KMS-11 (cell line): Measurements from ENCODE around the gene METTL26.

Experiments
- H2AFZ ChIP-seq: fragments of 200-600 bp; sonication (generic); 2 replicates; pipeline ENCODE4 v1.6.1; 2016; ENCODE audit warnings: antibody characterized with exemption, mixed run types, low read depth
- H3K27ac ChIP-seq: fragments of 200-600 bp; sonication (generic); 2 replicates; pipeline ENCODE4 v1.6.1; 2016; ENCODE audit warnings: mild to moderate bottlenecking, mixed run types
- H3K27me3 ChIP-seq: fragments of 200-600 bp; sonication (generic); 2 replicates; pipeline ENCODE4 v1.6.1; 2017; ENCODE audit warnings: mild to moderate bottlenecking, low read depth, mixed run types, moderate library complexity; ENCODE audit not compliant: insufficient read depth
- H3K36me3 ChIP-seq: fragments of 200-600 bp; sonication (generic); 2 replicates; pipeline ENCODE4 v1.6.1; 2017; ENCODE audit warnings: mild to moderate bottlenecking, mixed run types; ENCODE audit not compliant: insufficient read depth
- H3K4me1 ChIP-seq: fragments of 200-600 bp; sonication (generic); 2 replicates; pipeline ENCODE4 v1.6.1; 2016; ENCODE audit warnings: mild to moderate bottlenecking, low read depth, mixed run types; ENCODE audit not compliant: poor library complexity, severe bottlenecking
- H3K4me2 ChIP-seq: fragments of 200-600 bp; sonication (generic); 2 replicates; pipeline ENCODE4 v1.7.0; 2016; ENCODE audit warnings: mild to moderate bottlenecking, mixed run types
- H3K4me3 ChIP-seq: fragments of 200-600 bp; sonication (generic); IDR thresholded peaks from 2 replicates; pipeline ENCODE4 v1.6.1; 2017; ENCODE audit warnings: low read depth, low read length, mixed read lengths; ENCODE audit not compliant: insufficient read depth
- H3K79me2 ChIP-seq: fragments of 200-600 bp; sonication (generic); 2 replicates; pipeline ENCODE4 v1.6.1; 2016; ENCODE audit warnings: low read depth, mixed run types; ENCODE audit not compliant: insufficient read depth
- H3K9ac ChIP-seq: fragments of 200-600 bp; sonication (generic); 2 replicates; pipeline ENCODE4 v1.6.1; 2016; ENCODE audit warnings: mild to moderate bottlenecking, mixed run types
- H4K20me1 ChIP-seq: fragments of 200-600 bp; sonication (generic); 2 replicates; pipeline ENCODE4 v1.6.1; 2016; ENCODE audit warnings: mild to moderate bottlenecking, mixed run types; ENCODE audit not compliant: insufficient read depth
- CTCF ChIP-seq: fragments of 200-600 bp; sonication (generic); conservative IDR thresholded peaks from 2 replicates; pipeline ENCODE4 v1.6.1; 2017; ENCODE audit warnings: low read depth, mild to moderate bottlenecking, antibody characterized with exemption, low read length, moderate library complexity, mixed read lengths

Gene METTL26

GRCh38 chr16:636206-637080 is at the start of gene METTL26:
Gene METTL26 (minus strand): TSS chr16:636305. CDS start chr16:636290, 15 bp downstream.
- Histone ChIP-seq H4K20me1 (no peaks in the 10 kb centered on the region), H3K79me2 (peaks cover 12% of the 10 kb centered on the region; the same call in 1 of the 2 replicates), H3K4me2 (peak within 1 kb of the TSS; percentile 97), H3K4me3 (no peak within 1 kb of the TSS), H3K4me1 (peaks cover 9% of the 10 kb centered on the region), H3K36me3 (no peaks in the 10 kb centered on the region; the same call in 1 of the 2 replicates), H3K27ac (peak within 1 kb of the TSS; percentile 77), H3K9ac (peak within 1 kb of the TSS; percentile 81), H2AFZ (peak within 1 kb of the TSS; percentile 90), H3K27me3 (no peaks in the 10 kb centered on the region)
- TF ChIP-seq CTCF = 0 out of 2 replicates have a peak, but pooled peaks have one; percentile 12

GRCh38 chr16:684961-685696 is 49.0 kb upstream of the METTL26 start:
- H3K36me3 ChIP-seq = no peaks in the 10 kb centered on the region; the same call in 1 of the 2 replicates
- peaks cover 4% of the 10 kb centered on the region for H3K4me1 ChIP-seq
- no peak for TF ChIP-seq CTCF
- H3K79me2 ChIP-seq = peaks cover 18% of the 10 kb centered on the region
- no peak overlapping the region for H3K27ac ChIP-seq
- H4K20me1 ChIP-seq = no peaks in the 10 kb centered on the region
- no peak overlapping the region for H3K9ac ChIP-seq
- no peak overlapping the region for H2AFZ ChIP-seq
- no peaks in the 10 kb centered on the region for H3K27me3 ChIP-seq
- no peak overlapping the region for H3K4me3 ChIP-seq
- H3K4me2 ChIP-seq = no peak overlapping the region

GRCh38 chr16:684071-684794 is 48.1 kb upstream of the METTL26 start, which contains the start of gene JMJD8:
Gene JMJD8 (minus strand): TSS chr16:684334. CDS start chr16:684319, 15 bp downstream.
- Histone ChIP-seq H3K4me1 (peaks cover under 1% of the 10 kb centered on the region), H3K36me3 (no peaks in the 10 kb centered on the region; the same call in 1 of the 2 replicates), H4K20me1 (no peaks in the 10 kb centered on the region), H3K9ac (no peak within 1 kb of the TSS), H3K79me2 (peaks cover 18% of the 10 kb centered on the region), H3K4me3 (no peak within 1 kb of the TSS), H3K27me3 (no peaks in the 10 kb centered on the region), H2AFZ (no peak within 1 kb of the TSS), H3K27ac (no peak within 1 kb of the TSS), H3K4me2 (no peak within 1 kb of the TSS)
- TF ChIP-seq CTCF = no peak

GRCh38 chr16:683396-684070 is 47.4 kb upstream of the METTL26 start:
- no peaks in the 10 kb centered on the region for H3K4me1 ChIP-seq
- no peak overlapping the region for H2AFZ ChIP-seq
- no peaks in the 10 kb centered on the region for H4K20me1 ChIP-seq
- H3K36me3 ChIP-seq = no peaks in the 10 kb centered on the region; the same call in 1 of the 2 replicates
- no peak overlapping the region for H3K27ac ChIP-seq
- H3K27me3 ChIP-seq = no peaks in the 10 kb centered on the region
- TF ChIP-seq CTCF = no peak
- H3K4me2 ChIP-seq = no peak overlapping the region
- H3K4me3 ChIP-seq = no peak overlapping the region
- H3K79me2 ChIP-seq = peaks cover 18% of the 10 kb centered on the region
- H3K9ac ChIP-seq = no peak overlapping the region
